Vagina (tissue), 2 donors: ENCODE data around the gene SUCLA2. TPM values are rescaled to one million over a fixed set of nuclear protein-coding genes. Genes with fewer than 3 reads are reported as not detected.

Source experiments
- DNase-seq, 2 donors: peaks; one replicate each; pipeline ENCODE4 v3.0.0-alpha.2; 2017; ENCODE audit errors: extremely low spot score in 2 of 2
- H3K27ac ChIP-seq: fragments of 200-600 bp; sonication (generic); one replicate; pipeline ENCODE4 v1.5.1; 2019
- H3K27me3 ChIP-seq: fragments of 200-600 bp; sonication (generic); one replicate; pipeline ENCODE4 v1.5.1; 2019
- H3K36me3 ChIP-seq, 2 donors: fragments of 200-600 bp; sonication (generic); one replicate each; pipeline ENCODE4 v1.5.1; 2017 to 2019
- H3K4me1 ChIP-seq: fragments of 200-600 bp; sonication (generic); one replicate; pipeline ENCODE4 v1.5.1; 2019
- H3K4me3 ChIP-seq, 2 donors: fragments of 200-600 bp; sonication (generic); 1 replicate in 1 of 2; 2 replicates in 1 of 2; pipeline ENCODE4 v1.5.1; 2016 to 2019
- H3K9me3 ChIP-seq: fragments of 200-600 bp; sonication (generic); one replicate; pipeline ENCODE4 v1.5.1; 2019
- POLR2A ChIP-seq, 2 donors: fragments of 450-650 bp; IDR thresholded peaks; one replicate each; pipeline ENCODE4 v1.6.1; 2017; ENCODE audit warnings: antibody characterized with exemption in 2 of 2, mild to moderate bottlenecking in 2 of 2, moderate library complexity in 2 of 2
- POLR2AphosphoS5 ChIP-seq, 2 donors: sonication (generic); formaldehyde crosslinking; IDR thresholded peaks; one replicate each; pipeline ENCODE4 v1.9.0; 2017; ENCODE audit warnings: antibody characterized with exemption in 2 of 2, mild to moderate bottlenecking in 2 of 2, low read depth in 1 of 2; ENCODE audit not compliant: insufficient read depth in 1 of 2
- intact Hi-C: fragments of 100-400 bp; cut with DNase I; formaldehyde crosslinking; loops from one replicate; pipeline ENCODE4 v1.15.1; 2023
- total RNA-seq: library from RNA; depleted of rRNA; stranded (reverse); fragments of >200 nt; gene quantifications from one replicate; pipeline ENCODE4 v1.2.3, GENCODE V29; 2016
- TF ChIP-seq, protein P1 (sequence below), 3 experiments: fragments of 450-650 bp in 2 of 3; fragments of 200-600 bp in 1 of 3; sonication (generic) in 1 of 3; IDR thresholded peaks; one replicate each; pipeline ENCODE4 v1.5.1; 2017 to 2019; ENCODE audit warnings: antibody characterized with exemption in 3 of 3, mild to moderate bottlenecking in 2 of 3, moderate library complexity in 2 of 3

Gene SUCLA2
- total RNA-seq, 1 donor from 2014 or later: 51.1 TPM

GRCh38 chr13:47932950-47933923, 67.8 kb downstream of the SUCLA2 start:
- Histone ChIP-seq H3K27me3 (no peaks in the 10 kb centered on the region), H3K9me3 (no peaks in the 10 kb centered on the region), H3K36me3 (no peaks in the 10 kb centered on the region), H3K4me3 (no peak overlapping the region), H3K4me1 (no peaks in the 10 kb centered on the region), H3K27ac (no peak overlapping the region)
- TF ChIP-seq, protein P1, sequence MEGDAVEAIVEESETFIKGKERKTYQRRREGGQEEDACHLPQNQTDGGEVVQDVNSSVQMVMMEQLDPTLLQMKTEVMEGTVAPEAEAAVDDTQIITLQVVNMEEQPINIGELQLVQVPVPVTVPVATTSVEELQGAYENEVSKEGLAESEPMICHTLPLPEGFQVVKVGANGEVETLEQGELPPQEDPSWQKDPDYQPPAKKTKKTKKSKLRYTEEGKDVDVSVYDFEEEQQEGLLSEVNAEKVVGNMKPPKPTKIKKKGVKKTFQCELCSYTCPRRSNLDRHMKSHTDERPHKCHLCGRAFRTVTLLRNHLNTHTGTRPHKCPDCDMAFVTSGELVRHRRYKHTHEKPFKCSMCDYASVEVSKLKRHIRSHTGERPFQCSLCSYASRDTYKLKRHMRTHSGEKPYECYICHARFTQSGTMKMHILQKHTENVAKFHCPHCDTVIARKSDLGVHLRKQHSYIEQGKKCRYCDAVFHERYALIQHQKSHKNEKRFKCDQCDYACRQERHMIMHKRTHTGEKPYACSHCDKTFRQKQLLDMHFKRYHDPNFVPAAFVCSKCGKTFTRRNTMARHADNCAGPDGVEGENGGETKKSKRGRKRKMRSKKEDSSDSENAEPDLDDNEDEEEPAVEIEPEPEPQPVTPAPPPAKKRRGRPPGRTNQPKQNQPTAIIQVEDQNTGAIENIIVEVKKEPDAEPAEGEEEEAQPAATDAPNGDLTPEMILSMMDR (IDR thresholded peaks at IDR 0.05): no peak
- no peak for DNase-seq
- intact Hi-C loops: no loop called here

DNA sequence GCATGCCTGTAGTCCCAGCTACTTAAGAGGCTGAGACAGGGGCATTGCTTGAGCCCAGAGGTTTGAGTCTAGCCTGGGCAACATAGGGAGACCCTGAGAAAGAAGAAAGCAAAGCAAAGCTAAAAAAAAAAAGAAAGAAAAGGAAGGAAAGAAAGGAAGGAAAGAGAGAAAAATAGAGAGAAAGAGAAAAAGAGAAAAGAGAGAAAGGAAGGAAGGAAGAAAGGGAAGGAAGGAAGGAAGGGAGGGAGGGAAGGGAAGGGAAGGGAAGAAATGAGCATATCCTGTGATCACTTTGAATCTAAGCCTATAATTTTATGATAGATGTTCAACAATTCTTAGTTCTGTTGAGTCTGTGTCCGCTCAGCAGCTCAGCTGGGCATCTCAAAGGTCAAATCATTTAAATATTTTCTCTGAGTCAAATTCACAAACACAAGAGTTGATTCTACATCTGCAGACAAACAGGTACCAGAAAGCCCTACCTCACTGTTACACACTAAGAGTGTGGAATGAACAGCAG, 70.4 kb downstream of the SUCLA2 start:
- intact Hi-C loops: no loop called here
- Histone ChIP-seq H3K4me1 (no peaks in the 10 kb centered on the region), H3K4me3 (no peak overlapping the region), H3K27ac (no peak overlapping the region), H3K36me3 (no peaks in the 10 kb centered on the region), H3K27me3 (no peaks in the 10 kb centered on the region), H3K9me3 (no peaks in the 10 kb centered on the region)
- no peak for DNase-seq
- no peak for TF ChIP-seq POLR2A (IDR thresholded peaks at IDR 0.05)
- TF ChIP-seq, protein P1 (IDR thresholded peaks at IDR 0.05): no peak
- no peak for TF ChIP-seq POLR2AphosphoS5 (IDR thresholded peaks at IDR 0.05; ENCODE audit: insufficient read depth in 1 of 2, low read depth in 1 of 2)

GRCh38 chr13:47929156-47929555, 71.9 kb downstream of the SUCLA2 start:
- DNase-seq: no peak
- no peak overlapping the region for H3K4me3 ChIP-seq
- no peak overlapping the region for H3K27ac ChIP-seq
- TF ChIP-seq POLR2A (IDR thresholded peaks at IDR 0.05) (no peak), POLR2AphosphoS5 (IDR thresholded peaks at IDR 0.05; ENCODE audit: insufficient read depth in 1 of 2, low read depth in 1 of 2) (no peak)
- TF ChIP-seq, protein P1 (IDR thresholded peaks at IDR 0.05): no peak
- intact Hi-C loops: no loop called here
- H3K9me3 ChIP-seq: no peaks in the 10 kb centered on the region
- no peaks in the 10 kb centered on the region for H3K36me3 ChIP-seq
- no peaks in the 10 kb centered on the region for H3K4me1 ChIP-seq
- H3K27me3 ChIP-seq: no peaks in the 10 kb centered on the region

GRCh38 chr13:47917022-47917574, 84.0 kb downstream of the SUCLA2 start:
- H3K27me3 ChIP-seq: no peaks in the 10 kb centered on the region
- intact Hi-C loops: no loop called here
- no peak for DNase-seq
- H3K9me3 ChIP-seq: no peaks in the 10 kb centered on the region
- TF ChIP-seq POLR2AphosphoS5 (IDR thresholded peaks at IDR 0.05; ENCODE audit: insufficient read depth in 1 of 2, low read depth in 1 of 2): no peak
- no peak for TF ChIP-seq POLR2A (IDR thresholded peaks at IDR 0.05)
- TF ChIP-seq, protein P1 (IDR thresholded peaks at IDR 0.05): no peak
- H3K36me3 ChIP-seq: no peaks in the 10 kb centered on the region
- no peak overlapping the region for H3K27ac ChIP-seq
- no peak overlapping the region for H3K4me3 ChIP-seq
- no peaks in the 10 kb centered on the region for H3K4me1 ChIP-seq
